Stimulated activated CD8-positive, alpha-beta memory T cell treated with anti-CD3 and anti-CD28 coated beads, Interleukin-2, amount 100 ng/mL, for 48 hours (primary cell): ENCODE data around the gene SHISA8.
"Not testable (repeated sequence)": the region's sequence is repeated elsewhere in the genome, so short reads cannot be mapped to it uniquely, and the experiment has no call there.

Experiments
- DNase-seq, 2 donors: peaks; one replicate each; pipeline ENCODE4 v3.0.0-alpha.2; 2020; ENCODE audit warnings: low read depth in 2 of 2

Gene SHISA8

GRCh38 chr22:41915035-41915785 is at the start of gene SHISA8:
Gene SHISA8, minus strand, starts transcription at chr22:41915074. Its CDS starts 407 bp downstream, at chr22:41914667.
- DNase-seq = peak in 1 of 2 donors; percentile 36

GRCh38 chr22:41964112-41964491 is 49.2 kb upstream of the SHISA8 start:
- no peak for DNase-seq

DNA sequence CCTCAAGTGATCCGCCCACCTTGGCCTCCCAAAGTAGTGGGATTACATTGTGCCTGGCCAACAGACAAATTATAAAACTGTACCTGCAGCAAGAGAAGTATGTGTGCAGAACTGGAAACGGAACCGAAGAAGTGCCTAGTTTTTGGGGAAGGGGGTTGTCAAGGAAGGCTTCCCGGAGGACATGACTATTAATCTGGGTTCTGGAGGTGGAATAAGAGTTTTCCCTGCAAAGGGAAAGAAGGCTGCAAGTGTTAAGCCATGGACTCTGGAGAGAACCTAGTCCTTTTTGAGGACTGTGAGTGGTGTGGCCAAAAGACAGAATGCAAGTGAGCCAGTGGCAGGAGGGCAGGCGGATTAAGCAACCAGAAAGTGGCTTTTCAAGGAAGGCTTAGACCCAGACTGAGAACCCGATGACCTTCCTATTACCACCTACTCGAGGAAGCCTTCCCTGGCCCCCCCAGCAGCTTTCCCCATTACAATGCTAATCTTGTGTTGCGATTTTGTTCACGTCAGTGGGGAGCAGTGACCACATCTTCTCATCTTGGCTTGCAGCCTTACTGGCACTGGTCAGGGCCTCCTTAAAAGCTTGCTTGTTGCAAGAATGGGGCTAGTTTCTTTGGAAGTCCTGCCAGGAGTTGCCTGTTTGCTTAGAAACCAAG is 48.7 kb upstream of the SHISA8 start:
- DNase-seq = no peak

GRCh38 chr22:41957941-41958556 is 43.2 kb upstream of the SHISA8 start:
- DNase-seq = no peak

- no peak for DNase-seq
Observed at GRCh38 chr22:41952713-41953112, 37.8 kb upstream of the SHISA8 start.

GRCh38 chr22:41951898-41952474 is 37.1 kb upstream of the SHISA8 start, which contains the start of gene SMIM45:
Gene SMIM45, plus strand, starts transcription at chr22:41952150.
- no peak for DNase-seq

DNA sequence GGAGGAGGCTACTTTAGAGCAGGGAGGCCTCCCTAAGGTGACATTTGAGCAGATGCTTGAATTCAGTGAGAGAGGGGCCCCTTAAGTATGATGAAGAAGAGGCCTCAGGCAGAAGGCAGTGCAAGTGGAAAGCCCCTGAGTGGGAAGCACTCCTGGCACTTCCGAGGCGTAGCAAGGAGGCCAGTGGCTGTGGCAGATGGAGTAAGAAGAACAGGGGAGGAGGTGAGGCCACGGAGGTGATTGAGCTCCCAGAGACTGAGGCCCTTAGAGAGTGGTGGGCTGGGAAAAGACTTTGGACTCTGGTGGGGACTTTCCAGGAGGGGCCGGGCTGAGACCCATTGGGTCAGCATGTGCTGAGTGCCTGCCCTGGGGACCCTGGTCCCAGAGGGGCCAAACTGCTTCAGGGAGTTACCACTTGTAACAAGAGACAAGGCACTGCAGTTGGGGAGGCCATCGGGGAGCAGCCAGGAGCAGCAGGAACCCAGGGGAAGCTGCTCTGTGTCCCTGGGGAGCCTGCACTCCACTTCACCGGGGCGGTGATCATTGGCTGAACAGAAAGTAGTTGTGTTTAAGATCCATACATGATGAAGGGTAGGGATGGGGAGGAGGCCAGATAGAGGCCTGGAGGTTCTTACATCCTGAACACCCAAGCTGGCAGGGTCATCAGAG is 34.6 kb upstream of the SHISA8 start:
- no peak for DNase-seq

DNA sequence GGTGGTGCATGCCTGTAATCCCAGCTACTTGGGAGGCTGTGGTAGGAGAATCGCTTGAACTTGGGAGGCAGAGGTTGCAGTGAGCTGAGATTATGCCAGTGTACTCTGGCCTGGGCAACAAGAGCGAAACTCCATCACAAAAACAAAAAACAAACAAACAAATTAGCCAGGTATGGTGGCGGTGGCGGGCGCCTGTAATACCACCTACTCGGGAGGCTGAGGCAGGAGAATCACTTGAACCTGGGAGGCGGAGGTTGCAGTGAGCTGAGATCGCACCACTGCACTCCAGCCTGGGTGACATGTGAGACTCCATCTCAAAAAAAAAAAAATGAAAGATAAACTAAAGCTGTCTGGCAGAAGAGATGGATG is 34.0 kb upstream of the SHISA8 start:
- DNase-seq = not testable (repeated sequence)

GRCh38 chr22:41948142-41948541 is 33.3 kb upstream of the SHISA8 start:
- DNase-seq = no peak

- DNase-seq = no peak
Observed at GRCh38 chr22:41947424-41948080, 32.7 kb upstream of the SHISA8 start.

DNA sequence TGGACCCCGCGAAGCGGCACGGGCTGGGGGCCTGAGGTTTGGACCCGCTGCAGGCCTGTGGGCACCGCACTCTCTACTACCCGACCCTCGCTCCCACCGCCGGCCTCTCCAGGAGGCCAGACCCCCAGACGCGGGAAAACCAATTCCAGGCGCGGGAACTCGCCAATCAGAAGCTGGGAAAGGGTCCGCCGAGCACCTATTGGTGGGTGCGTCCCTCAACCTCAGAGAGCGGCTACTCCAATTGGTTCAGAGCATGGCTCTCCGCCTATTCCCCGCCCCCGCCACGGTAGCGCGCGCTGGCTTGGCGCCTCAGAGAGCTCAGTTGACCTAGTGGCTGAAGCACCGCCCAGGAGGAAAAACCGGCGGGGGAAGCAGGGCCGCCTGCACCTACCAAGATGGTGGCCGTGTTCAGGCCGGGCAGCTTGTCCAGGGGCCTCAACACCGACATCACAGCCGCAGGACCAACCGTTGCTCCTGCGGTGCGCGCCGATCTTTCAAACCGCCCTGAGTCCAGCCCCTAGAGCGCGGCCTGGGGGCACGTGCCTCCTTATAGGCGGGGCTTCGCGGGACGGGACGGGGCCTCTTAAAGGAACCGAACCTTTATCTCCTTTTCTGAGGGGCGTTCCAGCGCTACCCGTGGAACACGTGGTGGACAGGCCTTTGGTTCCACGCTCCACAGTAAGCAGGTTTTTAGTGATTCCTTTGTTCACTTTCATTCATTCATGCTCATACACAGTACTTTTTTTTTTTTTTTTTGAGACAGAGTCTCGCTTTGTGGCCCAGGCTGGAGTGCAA is 32.0 kb upstream of the SHISA8 start, which contains the start of gene CENPM:
TSS of gene CENPM (minus strand) at position 524 of the 795 bp plus-strand sequence. CDS start at position 448, 76 bp downstream.
- peak; percentile 91 to 94 for DNase-seq

DNA sequence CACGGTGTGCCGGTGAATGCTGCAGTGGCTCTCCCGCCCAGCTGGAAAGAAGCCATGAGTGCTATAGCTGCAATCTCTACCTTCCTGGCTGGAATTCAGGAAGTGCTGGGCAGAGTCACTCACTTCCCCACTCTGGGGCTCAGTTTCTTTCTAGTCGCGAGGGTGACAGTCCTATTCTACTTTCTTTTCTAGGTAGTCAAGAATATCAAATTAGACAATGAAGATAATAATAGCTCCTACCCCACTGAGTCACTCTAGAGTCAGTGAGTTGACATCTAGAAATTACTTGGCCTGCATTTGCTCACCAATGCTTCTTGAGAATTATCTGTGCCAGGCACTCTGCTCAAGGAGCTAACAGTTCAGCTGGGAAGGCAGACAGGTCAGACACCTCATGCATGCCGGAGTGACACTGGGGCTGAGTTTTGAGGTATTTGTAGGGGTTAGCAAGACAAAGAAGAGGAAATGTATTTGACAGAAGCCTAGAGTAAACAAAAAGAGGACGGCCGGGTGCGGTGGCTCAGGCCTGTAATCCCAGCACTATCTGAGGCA is 28.9 kb upstream of the SHISA8 start:
- DNase-seq = no peak

DNA sequence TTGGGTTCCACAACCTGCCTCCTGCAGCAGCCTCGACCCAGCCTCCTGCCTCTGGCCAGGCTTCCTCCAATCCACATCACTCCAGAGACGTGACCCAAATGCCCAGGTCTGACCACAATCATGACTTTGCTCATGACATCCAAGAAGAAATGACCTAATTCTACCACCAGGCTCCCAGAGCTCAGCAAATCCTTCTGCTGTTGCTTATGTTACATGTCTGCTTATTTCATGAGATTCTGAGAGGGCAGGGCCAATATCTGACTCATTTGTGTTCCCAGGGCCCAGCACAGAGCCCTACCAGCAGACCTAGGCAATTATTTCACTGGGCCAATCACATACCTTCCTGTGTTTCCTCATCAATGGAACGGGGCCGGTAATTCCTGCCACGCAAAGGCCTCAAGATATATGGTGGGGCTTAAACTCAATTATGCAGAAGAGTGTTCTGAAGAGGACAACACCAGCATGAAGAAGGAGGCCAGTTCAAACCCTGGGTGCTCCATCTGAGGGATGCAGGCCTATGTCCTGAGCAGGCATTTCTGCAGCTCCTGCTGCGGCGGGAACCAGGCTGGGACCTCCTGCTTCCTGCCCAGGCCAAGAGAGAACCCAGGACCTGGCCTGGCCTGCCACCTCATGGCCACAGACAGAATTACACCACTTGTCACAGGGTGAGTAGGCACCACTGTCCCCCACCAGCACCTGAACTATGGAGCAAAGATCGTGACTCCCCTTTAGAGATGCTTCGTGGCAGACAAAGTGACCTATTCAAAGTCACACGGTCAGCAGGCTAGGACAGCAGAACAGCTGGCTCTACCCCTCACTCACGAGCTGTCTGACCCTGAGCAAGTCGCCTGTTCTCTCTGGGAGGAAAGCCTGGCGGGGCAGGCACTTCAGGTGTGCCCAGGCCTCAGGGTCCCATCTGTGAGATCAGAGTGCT is 26.2 kb upstream of the SHISA8 start:
- peak; percentile 53 to 67 for DNase-seq

DNA sequence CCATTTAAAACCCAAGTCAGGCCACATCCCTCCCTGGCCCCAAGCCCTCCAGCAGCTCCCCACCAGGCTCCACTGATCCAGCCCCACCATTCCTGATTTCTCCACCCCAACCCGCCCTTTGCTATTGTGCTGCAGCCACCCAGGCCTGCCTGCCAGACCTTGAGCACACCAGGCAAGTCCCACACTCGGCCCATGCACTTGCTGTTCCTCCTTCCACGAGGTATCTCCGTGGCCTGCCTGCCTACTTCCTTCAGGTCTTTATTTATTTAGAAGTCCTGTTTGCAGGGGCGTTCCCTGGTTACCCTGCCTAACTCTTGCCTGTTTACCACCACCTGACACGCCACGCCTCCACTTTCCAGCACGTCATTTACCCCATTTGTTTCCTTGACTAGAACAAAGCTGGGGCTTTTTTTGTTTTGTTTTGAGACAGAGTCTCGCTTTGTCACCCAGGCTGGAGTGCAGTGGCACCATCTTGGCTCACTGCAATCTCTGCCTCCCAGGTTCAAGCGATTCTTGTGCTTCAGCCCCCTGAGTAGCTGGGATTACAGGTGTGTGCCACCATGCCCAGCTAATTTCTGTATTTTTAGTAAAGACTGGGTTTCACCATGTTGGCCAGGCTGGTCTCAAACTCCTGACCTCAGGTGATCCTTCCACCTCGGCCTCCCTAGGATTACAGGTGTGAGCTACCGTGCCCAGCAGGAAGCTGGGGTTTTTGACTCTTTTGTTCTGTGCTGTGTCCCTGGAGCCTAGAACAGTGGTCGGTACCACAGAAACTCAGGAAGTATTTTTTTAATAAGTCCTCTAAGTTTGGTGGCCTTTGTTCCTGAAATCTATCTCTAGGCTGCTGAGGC is 25.3 kb upstream of the SHISA8 start:
- peak; percentile 74 to 93 for DNase-seq

- no peak for DNase-seq
Observed at GRCh38 chr22:41936894-41937169, 22.0 kb upstream of the SHISA8 start.

DNA sequence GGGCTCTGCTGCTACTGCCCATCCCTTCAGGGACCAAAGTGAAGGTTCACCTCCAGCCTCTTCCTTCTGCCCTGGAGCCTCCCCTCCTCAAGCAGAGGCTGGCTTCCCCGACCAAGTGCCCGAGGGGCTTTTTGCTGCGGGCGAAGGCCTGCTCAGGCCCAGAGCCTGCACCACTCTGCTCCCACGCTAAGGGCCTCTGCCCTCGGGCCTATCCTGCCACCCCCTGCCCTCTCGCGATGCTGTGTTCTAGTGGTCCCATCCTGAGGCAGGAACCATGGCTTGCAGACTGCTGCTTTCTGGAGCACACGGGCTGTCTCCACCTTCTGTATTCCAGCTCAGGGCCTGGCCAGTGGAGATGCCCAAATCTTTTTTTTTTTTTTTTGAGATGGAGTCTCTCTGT is 20.6 kb upstream of the SHISA8 start:
- no peak for DNase-seq

- no peak for DNase-seq
Observed at GRCh38 chr22:41935015-41935351, 20.1 kb upstream of the SHISA8 start.

DNA sequence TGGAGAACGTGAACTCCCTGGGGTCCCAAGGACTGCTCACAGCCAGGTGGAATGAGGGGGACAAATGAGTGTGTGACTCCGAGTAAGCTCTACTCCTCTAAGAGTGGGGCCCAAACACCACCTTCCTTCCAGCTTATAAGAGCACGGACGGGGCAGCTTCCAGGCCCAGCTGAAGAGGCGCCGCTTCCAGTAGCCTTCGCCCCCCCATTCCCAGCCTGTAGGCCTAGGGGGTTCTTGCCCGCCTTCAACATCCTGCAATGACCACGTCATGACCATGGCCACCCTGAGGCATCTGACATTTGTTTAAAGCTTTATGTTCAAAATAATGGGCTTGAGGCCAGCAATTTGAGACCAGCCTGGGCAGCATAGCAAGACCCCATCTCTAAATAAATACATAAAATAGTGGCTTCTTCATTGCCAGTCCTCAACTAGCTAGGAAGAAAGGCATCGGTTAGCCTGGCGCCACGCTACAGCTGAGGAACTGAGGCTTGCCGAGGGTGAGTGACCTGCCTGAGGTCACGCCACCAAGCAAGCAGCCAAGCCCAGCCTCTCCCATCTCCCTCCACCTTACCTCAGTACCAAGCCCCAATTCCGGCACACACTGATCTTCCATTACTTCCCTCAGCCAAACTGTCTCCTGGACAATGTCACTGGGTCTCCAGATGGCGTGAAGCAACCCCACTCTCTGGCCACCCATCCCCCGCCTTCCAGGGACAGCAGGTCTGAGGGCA is 19.6 kb upstream of the SHISA8 start:
- DNase-seq = no peak
